HG03175 (cell line): ENCODE results near the gene ZNF423.

Experiments used
- ATAC-seq: cut with Tn5 transposase; IDR thresholded peaks from one replicate; pipeline ENCODE4 v1.9.1; 2021; ENCODE audit warnings: mild to moderate bottlenecking, moderate library complexity; ENCODE audit not compliant: unreplicated experiment

The ZNF423 gene

DNA sequence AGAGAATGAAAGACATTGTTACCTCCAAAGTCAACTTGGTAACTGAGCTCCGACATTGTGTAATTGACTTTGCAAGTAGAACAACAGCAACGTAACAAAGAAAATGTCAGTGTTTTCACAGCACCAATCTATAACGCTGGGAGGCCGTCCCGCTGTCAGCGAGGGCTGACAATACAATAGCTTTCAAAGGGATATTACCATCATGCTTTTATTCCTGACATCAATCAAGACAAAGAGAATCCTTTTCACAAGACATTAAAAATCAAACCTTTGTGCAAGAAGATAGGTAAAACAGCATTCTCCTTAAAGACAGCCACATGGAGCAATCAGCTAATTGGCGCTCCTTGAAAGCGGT is 6.2 kb downstream of the ZNF423 start:
- no peak for ATAC-seq

GRCh38 chr16:49849037-49849753 is 6.7 kb downstream of the ZNF423 start:
- ATAC-seq: no peak

DNA sequence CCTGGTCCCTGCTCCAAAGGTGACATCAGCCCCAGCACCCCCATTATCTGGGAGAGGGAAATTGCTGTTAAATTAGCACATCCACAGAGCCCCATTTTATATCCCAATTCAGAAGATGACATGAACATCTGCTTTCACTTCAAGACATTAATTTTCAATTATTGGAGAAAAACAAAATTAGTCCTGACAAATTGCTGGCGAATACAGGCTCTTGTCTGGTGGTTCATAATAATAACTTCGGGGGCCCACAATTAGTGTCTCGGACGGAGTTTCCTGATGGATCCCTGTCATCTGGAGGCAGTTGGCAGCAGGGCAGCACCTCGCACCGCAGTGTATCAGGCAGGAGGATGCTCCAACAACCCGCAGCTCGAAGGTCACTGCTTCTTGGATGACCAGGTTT is 7.4 kb downstream of the ZNF423 start:
- ATAC-seq: no peak

GRCh38 chr16:49846800-49847199 is 9.1 kb downstream of the ZNF423 start:
- ATAC-seq: no peak

- no peak for ATAC-seq
Measured at GRCh38 chr16:49844359-49844758, 11.6 kb downstream of the ZNF423 start.

GRCh38 chr16:49843758-49844157 is 12.2 kb downstream of the ZNF423 start:
- ATAC-seq: no peak

- no peak for ATAC-seq
Measured at GRCh38 chr16:49842972-49843371, 12.9 kb downstream of the ZNF423 start.

DNA sequence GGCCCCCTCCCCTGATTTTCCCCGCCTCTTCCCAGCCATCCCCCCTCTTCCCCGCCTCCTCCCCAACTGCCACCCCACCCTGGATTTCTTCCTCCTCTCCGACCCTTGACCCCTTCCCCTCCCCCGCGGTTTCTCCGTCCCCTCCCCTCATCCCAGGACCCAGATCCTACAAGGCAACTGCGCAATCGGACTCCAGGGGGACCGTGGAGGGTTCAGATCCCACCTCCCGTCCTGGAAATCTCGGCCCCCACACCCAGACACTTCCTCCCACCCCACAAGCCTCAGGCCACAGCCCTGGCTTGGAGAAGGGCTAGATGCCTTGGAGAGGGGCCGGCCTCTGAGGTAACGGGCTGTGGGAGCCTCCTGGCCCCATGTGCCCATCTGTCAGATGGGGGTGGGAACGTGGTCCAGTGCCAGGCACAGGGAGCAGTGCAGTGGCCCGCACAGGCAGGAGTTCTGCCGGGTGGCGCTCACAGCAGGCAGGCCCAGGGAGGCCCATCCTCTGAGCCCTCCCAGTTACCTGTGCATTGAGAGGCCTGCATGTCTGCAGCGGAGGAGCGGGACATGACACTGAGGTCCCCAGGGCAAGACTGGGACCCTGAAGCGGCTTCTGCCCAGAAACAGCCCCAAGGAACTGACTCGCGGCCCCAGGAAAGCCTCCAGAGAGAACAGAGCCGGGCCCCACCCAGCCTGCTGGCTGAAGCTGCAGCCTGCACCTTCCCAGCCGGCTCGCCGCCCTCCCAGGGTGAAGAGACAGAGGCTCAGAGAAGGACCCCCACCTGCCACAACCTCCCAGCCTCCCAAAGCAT is 16.7 kb downstream of the ZNF423 start:
- ATAC-seq: no peak

DNA sequence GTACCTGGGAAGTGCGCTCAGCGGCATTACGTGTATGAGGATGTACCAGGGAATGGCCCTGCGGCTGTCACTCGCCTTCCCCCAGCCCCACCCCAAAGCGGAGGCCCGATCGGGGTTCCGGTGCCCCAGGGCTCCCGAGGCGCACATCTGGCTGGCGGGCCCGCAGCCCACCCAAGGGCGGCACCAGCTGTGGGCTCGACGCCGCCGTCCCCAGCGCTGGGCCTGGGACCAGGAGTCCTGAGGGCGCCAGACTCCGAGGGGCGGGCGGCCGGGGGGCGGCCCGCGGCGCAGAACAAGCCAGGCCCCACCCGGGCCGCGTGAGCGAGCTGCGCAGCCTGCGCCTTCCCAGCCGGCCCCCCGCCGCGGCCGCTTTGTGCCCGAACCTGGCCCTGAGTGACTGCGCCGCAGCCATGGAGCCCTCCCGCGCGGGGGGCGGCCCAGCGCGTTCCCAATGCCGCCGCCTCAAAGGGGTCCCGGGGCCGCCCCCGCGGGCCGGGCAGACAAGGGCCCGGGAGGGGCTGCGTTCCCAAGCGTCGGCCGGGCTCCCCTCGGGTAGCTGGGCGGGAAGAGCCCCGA is 17.4 kb downstream of the ZNF423 start:
- no peak for ATAC-seq

- ATAC-seq: no peak
Measured at GRCh38 chr16:49837688-49838410, 18.1 kb downstream of the ZNF423 start.

- no peak for ATAC-seq
Measured at GRCh38 chr16:49836668-49837067, 19.2 kb downstream of the ZNF423 start.

- ATAC-seq: no peak
Measured at GRCh38 chr16:49836218-49836617, 19.7 kb downstream of the ZNF423 start.

GRCh38 chr16:49835161-49835777 is 20.6 kb downstream of the ZNF423 start:
- ATAC-seq: no peak

DNA sequence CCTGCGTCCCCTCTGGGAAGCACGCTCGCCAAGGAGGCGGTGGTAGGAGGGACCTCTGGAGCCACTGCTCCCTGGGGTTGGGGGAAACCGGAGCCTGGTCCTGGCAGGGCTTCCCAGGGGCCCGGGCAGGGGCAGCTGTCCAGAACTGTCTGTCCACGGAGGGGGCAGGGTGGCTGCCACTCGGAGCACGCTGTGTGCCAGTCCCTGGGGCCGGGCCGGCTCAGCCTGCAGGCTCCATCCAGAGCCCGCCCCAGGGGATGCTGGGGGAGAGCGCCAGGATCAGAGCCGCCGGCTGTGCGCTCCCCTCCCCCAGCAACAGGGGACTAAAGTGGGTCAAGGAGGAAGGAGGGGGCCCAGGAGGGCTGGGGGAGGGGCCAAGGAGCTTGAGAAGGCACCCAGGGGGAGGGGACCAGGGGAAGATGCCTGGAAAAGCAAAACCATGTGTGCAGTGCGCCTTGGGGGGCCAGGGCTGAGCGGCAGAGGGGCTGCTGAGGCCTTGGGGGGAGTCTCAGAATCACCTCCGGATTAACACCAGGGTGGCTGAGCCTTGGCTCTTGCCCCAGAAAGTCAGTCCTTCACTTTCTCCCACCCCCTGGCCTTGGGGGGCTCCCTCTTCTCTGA is 21.3 kb downstream of the ZNF423 start:
- ATAC-seq: no peak

DNA sequence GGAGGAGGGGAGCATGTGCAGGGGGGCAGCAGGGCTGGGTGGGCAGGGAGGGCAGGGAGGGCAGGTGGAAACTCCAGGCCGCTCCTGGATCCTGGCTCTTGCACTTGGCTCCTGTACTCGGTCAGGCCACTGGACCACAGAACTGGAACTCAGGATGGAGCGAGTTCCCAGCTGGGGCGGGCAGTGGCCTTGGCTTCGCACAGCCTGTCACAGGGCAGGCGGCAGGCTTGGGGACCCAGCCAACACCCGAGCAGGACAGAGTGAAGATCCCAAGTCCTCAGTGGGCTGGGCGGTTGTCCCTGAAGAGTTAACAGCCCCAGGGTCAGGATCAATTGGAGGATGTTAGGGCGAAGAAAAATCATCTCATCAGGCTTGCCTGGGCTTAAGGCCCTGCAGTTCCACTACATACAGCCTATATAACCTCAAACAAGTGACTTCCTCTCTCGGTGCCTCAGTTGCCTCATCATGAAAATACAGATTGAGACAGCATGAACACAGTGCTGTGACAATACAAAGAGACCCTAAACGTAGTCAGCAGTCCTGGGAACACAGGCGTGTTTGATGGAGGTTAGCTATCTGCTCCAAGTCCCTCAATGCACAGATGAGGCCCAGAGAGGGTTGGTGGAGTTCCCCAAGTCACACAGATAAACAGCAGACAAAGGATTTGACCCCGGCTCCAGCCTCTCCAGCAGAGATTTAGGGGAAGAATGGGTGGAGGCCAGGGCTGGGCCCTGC is 21.9 kb downstream of the ZNF423 start:
- ATAC-seq: no peak

DNA sequence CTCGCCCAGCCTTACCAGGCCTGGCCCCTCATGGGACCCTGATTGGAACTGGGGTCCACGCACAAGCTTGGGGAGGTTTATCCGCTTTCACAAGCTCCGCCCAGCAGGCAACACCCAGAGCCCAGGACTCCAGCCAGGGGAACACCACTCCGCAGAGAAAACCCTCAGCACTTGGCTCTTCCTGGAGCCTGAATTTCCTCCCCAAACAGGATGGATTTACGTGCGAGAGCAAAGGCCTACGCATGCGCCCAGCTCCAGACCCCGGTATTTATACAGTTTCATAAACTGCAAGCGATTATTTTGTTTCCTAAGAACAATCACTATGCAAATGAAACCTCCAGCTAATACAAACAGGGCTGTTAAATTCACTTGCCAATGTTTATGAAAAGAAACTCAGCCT is 22.8 kb downstream of the ZNF423 start:
- no peak for ATAC-seq

- ATAC-seq: no peak
Measured at GRCh38 chr16:49832177-49832576, 23.7 kb downstream of the ZNF423 start.

GRCh38 chr16:49830873-49831272 is 25.0 kb downstream of the ZNF423 start:
- ATAC-seq: no peak

- no peak for ATAC-seq
Measured at GRCh38 chr16:49828533-49829267, 27.2 kb downstream of the ZNF423 start.
